Loucy (cell line): Measurements from ENCODE around the gene FOXB2.

Experiments used
- EZH2phosphoT487 ChIP-seq: fragments of 200-600 bp; IDR thresholded peaks from 2 replicates; pipeline ENCODE4 v1.6.1; 2018; ENCODE audit warnings: antibody characterized with exemption, mild to moderate bottlenecking, moderate library complexity, borderline replicate concordance
- TF ChIP-seq, protein P1 (sequence below): fragments of 200-600 bp; sonication (generic); conservative IDR thresholded peaks from 2 replicates; pipeline ENCODE4 v1.5.1; 2014; ENCODE audit warnings: mild to moderate bottlenecking, antibody characterized with exemption, low read length

DNA sequence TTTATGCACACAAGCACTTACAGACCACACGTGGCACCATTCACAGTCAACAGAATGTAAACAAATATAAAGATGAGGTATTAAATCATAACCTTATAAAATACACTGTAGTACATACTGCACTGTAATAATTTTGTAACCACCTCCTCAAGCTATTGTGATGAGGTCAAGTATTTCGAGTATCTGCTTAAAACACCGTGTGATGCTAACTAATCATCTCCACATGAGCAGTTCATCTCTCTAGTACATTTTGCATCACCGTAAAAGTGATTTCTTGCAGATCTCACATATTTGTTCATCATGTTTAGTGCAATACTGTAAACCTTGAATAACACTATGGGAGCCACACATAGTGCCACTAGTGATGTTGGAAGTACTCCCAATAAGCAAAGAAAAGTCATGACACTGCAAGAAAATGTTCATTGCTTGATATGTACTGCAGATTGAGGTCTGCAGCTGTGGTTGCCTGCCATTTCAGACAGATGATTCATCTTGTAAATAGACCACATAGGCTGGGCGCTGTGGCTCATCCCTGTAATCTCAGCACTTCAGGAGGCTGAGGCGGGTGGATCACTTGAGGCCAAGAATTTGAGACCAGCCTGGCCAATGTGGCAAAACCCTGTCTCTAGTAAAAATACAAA is 44.3 kb downstream of the FOXB2 start:
- TF ChIP-seq, protein P1, sequence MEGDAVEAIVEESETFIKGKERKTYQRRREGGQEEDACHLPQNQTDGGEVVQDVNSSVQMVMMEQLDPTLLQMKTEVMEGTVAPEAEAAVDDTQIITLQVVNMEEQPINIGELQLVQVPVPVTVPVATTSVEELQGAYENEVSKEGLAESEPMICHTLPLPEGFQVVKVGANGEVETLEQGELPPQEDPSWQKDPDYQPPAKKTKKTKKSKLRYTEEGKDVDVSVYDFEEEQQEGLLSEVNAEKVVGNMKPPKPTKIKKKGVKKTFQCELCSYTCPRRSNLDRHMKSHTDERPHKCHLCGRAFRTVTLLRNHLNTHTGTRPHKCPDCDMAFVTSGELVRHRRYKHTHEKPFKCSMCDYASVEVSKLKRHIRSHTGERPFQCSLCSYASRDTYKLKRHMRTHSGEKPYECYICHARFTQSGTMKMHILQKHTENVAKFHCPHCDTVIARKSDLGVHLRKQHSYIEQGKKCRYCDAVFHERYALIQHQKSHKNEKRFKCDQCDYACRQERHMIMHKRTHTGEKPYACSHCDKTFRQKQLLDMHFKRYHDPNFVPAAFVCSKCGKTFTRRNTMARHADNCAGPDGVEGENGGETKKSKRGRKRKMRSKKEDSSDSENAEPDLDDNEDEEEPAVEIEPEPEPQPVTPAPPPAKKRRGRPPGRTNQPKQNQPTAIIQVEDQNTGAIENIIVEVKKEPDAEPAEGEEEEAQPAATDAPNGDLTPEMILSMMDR = no peak
- no peak for TF ChIP-seq EZH2phosphoT487
